ENCODE measurements around the gene ZNF438.
"Not testable (repeated sequence)": the region's sequence is repeated elsewhere in the genome, so short reads cannot be mapped to it uniquely, and the experiment has no call there.

The ZNF438 gene

GRCh38 chr10:31031558-31032257, at the start of gene ZNF438:
ZNF438 (minus strand) TSS chr10:31031865; CDS start chr10:30877034, 154,831 bp downstream.
- DNase-seq = peak; percentile 74

- DNase-seq = no peak
These were observed 44.9 kb upstream of the ZNF438 start for GRCh38 chr10:31076610-31076988.

GRCh38 chr10:31075881-31076609, 44.4 kb upstream of the ZNF438 start:
- DNase-seq = no peak

GRCh38 chr10:31075434-31075833, 43.8 kb upstream of the ZNF438 start:
- no peak for DNase-seq

GRCh38 chr10:31074722-31075086, 43.0 kb upstream of the ZNF438 start:
- no peak for DNase-seq

- no peak for DNase-seq
These were observed 42.5 kb upstream of the ZNF438 start for GRCh38 chr10:31073996-31074721.

- no peak for DNase-seq
These were observed 41.5 kb upstream of the ZNF438 start for GRCh38 chr10:31073211-31073610.

GRCh38 chr10:31072451-31072850, 40.8 kb upstream of the ZNF438 start:
- no peak for DNase-seq

- no peak for DNase-seq
These were observed 39.8 kb upstream of the ZNF438 start for GRCh38 chr10:31071232-31072005.

- no peak for DNase-seq
These were observed 39.0 kb upstream of the ZNF438 start for GRCh38 chr10:31070691-31071090.

GRCh38 chr10:31070025-31070424, 38.4 kb upstream of the ZNF438 start:
- DNase-seq = no peak

- DNase-seq = no peak
These were observed 37.7 kb upstream of the ZNF438 start for GRCh38 chr10:31069411-31069810.

GRCh38 chr10:31064348-31064747, 32.7 kb upstream of the ZNF438 start:
- no peak for DNase-seq

- DNase-seq = no peak
These were observed 32.2 kb upstream of the ZNF438 start for GRCh38 chr10:31063841-31064240.

- no peak for DNase-seq
These were observed 31.2 kb upstream of the ZNF438 start for GRCh38 chr10:31062856-31063255.

- no peak for DNase-seq
These were observed 30.3 kb upstream of the ZNF438 start for GRCh38 chr10:31061941-31062340.

- DNase-seq = no peak
These were observed 27.4 kb upstream of the ZNF438 start for GRCh38 chr10:31058795-31059703.

- DNase-seq = not testable (repeated sequence)
These were observed 25.0 kb upstream of the ZNF438 start for GRCh38 chr10:31056678-31057077.

GRCh38 chr10:31055573-31056251, 24.0 kb upstream of the ZNF438 start:
- DNase-seq = no peak

GRCh38 chr10:31051703-31052102, 20.0 kb upstream of the ZNF438 start:
- DNase-seq = no peak

- no peak for DNase-seq
These were observed 11.0 kb upstream of the ZNF438 start for GRCh38 chr10:31042670-31043069.

All from NCI-H1105 treated with DMSO at 0.1 percent for 48 hours (cell line).